ENCODE results near the gene MBD3L4.
"Not testable (repeated sequence)": the region's sequence is repeated elsewhere in the genome, so short reads cannot be mapped to it uniquely, and the experiment has no call there.

Gene MBD3L4

DNA sequence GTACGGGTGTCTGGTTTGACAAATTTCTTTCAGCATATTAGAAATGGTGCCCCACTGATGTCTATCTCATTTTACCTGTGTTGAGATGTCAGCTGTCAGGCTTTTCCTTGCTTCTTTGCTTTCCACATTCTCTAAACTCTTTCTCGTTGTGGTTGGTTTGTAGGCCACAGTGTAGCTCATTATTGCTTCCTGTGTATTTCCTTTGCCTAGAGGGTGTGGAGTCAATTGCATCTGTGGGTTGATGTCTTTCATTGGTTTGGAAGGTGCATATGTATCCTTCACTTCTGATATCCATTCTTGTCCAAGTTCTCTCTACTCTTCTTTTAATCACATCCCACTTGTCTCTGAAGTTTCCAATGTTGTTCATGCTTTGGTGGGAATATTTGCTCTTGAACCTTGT, 1.6 kb upstream of the MBD3L4 start:
- not testable (repeated sequence) for DNase-seq

DNA sequence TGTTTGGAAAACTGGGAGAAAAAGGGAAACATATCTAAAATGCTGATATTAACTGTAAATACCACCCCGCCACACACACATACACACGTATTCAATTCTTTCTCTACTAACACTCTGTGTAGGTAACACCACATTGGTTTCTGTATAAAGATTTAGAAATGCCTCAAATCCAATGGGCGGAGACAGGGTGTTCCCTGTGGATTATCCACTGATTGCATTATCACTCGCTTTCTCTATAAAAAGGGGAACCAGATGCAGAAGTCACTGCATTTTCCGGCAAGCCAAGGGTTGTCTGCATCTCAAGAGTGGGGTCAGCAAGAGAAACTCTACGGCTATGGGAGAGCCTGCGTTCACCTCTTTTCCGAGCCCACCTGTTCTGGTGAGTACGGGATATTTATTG, 9.7 kb downstream of the MBD3L4 start, which contains the start of gene MBD3L5:
Gene MBD3L5 (plus strand): TSS at position 301 of the 400 bp plus-strand sequence. CDS start 34 bp downstream, at position 335.
- DNase-seq: not testable (repeated sequence)

DNA sequence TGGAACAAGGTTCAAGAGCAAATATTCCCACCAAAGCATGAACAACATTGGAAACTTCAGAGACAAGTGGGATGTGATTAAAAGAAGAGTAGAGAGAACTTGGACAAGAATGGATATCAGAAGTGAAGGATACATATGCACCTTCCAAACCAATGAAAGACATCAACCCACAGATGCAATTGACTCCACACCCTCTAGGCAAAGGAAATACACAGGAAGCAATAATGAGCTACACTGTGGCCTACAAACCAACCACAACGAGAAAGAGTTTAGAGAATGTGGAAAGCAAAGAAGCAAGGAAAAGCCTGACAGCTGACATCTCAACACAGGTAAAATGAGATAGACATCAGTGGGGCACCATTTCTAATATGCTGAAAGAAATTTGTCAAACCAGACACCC, 11.2 kb downstream of the MBD3L4 start:
- DNase-seq: not testable (repeated sequence)

DNA sequence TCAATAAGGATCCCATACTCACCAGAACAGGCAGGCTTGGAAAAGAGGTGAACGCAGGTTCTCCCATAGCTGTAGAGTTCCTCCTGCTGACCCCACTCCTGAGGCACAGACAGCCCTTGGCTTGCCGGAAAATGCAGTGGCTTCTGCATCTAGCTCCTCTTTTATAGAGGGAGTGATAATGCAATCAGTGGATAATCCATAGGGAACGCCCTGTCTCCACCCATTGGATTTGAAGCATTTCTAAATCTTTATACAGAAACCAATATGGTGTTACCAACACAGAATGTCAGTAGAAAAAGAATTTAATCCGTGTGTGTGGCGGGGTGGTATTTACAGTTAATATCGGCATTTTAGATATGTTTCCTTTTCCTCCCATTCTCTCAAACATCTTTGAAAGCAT, 18.6 kb downstream of the MBD3L4 start, which contains the start of gene MBD3L2B:
Gene MBD3L2B (minus strand): TSS at position 101 of the 400 bp plus-strand sequence. CDS start 34 bp downstream, at position 67.
- not testable (repeated sequence) for DNase-seq

DNA sequence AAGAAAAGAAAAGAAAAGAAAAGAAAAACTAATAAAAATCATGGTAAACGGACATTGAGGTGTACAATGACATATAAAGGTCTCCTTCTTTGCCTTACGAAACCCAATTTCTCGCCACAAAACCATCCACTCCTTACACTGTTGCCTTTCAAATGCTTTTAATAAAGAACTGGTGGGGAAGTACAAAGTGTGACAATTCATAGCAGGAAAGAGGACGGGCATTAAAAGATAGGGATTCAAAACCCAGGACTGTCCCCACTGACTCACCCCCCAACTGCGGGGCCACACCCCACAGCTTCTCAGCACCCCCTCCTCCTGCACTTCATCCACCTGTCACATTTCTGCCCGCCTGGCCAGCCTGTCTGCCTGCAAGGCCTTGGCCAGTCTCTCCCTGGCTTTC, 21.2 kb downstream of the MBD3L4 start:
- no peak for DNase-seq

DNA sequence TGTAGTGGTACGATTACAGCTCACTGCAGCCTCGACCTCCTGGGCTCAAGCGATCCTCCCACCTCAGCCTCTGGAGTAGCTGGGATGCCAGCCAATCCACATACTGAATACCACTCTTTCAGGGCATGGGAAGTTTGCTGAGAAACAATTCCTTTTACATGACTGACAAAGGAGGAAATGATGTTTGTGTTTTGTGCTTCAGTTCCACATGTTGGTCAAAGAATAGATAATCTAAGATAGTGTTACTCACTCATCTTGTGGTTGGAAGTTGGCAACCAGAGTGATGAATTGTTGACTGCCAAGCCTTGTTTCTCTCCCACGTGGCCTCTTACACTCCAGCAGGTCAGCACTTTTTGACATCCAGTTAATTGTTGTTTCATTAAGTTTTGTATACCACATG, 26.3 kb downstream of the MBD3L4 start:
- peak; percentile 73 for DNase-seq

DNA sequence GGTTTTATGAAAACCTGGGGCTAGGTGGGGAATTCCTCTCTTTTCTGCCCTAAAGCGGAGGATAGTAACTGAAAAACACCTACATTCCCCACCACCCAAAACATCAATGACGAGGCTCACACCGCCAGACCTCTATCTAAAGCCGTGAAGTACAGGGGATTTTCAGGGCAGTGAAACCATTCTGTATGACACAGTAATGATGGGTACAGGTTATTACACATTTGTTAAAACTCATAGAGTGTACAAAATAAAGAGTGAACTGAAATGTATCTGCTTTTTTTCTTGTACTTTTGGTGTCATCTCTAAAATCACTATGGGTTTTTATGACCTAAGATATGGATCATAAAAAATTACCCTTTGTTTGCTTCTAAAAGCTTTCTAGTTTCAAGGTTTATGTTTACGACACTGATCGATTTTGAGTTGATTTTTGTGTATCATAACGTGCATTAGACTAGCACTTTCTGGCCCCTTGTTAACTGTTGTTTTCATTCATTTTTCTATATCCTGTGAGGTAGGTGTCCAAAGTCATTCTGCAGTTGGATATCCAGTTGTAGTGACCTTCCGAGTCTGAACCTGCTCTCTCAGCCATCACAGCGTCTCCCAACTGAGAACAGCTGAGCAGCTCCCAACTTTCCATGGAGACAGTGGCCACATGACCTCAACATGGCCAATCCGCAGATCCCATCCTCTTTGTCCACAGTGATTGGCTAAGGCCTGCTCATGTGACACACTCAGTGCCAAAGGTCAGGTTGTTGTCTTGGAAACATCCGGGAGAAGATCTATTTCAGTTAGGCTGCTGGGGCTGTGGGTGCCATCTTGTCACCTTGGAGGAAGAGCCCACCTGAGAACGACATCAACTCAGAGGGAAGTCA, 29.0 kb downstream of the MBD3L4 start:
- no peak for DNase-seq

DNA sequence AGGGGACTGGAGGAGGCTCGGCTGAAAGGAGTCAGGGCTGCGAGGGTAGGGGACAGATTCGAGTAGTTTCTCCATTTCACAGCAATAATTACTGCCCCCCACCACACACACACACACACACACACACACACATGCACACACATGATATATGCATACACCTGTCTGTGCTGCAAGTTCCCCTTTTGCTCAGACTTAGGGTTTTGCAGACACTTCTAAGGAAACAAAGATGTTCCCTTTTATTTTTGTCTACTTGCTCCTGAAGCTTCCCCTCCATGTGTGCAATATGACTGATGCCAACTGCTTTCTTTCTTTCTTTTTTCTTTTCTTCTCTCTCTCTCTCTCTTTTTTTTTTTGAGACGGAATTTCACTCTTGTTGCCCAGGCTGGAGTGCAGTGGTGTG, 32.1 kb downstream of the MBD3L4 start:
- DNase-seq: no peak

DNA sequence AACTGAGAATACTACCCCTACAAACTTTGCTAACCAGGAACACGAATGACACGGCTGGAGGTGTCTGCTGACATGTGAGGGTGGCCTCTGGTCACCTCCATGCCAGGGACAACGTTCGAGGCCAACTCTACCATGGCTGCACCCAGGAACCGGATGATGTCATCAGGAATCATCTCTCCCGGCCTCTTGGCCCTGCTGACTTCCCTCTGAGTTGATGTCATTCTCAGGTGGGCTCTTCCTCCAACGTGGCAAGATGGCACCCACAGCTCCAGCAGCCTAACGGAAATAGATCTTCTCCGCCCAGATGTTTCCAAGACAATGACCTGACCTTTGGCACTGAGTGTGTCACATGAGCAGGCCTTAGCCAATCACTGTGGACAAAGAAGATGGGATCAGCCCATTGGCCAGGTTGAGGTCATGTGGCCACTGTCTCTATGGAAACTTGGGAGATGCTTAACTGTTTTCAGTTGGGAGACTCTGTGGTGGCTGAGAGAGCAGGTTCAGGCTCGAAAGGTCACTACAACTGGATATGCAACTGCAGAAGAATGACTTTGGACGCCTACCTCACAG, 33.8 kb downstream of the MBD3L4 start:
- no peak for DNase-seq

DNA sequence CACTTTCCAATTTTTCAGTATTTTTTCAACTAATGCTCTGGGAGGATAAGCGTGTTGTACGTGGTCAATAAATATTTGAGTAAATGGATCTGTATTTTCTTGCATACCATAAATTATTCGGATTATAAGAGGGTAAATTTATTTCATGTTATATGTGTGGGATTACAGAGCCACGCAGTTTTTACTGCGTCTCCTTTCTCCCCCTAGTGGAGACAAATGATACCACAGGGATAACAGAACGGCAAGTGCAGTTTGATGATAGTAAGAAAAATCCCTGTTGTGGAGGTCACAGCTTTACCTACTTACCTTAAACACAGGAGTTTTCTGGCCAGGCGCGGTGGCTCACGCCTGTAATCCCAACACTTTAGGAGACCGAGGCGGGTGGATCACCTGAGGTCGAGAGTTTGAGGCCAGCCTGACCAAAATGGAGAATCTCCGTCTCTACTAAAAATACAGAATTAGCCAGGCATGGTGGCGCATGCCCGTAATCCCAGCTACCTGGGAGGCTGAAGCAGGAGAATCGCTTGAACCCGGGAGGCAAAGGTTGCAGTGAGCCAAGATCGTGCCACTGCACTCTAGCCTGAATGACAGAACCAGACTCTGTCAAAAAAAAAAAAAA, 35.6 kb downstream of the MBD3L4 start:
- DNase-seq: peak; percentile 62

DNA sequence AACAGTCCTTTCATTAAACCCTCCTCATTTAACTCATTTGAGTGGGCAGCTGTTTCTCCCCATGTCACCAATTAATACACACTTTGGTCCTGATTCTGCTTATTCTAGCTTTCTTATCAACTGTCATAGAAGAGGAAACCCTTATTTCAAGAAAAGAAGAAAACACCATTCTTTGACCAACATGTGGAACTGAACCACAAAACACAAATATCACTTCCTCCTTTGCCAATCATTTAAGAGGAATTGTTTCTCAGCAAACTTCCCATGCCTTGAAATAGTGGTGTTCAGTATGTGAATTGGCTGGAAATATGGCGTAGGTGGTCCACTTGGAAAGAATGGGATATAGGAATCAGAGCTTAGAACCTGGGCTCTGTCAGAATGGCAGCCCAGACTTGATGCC, 39.2 kb downstream of the MBD3L4 start:
- no peak for DNase-seq

DNA sequence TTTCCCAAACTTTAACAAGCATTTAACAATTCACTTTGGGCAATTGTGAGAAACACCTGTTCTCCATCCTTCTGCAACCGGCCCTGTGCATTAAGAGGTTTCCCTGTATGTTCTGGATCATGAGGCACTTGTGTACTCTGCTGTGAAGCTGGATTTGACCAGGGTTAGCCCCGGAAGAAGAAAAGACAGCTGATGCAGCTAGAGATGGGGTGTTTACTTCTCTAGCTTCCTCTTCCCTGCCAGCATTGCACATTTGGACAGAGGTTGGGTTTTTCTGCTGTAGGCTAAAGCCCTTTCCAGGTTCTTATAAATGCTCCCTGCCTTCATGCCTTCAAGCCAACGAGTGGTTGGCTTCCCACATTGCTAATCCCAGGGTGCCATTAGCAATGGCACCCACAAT, 39.6 kb downstream of the MBD3L4 start:
- no peak for DNase-seq

DNA sequence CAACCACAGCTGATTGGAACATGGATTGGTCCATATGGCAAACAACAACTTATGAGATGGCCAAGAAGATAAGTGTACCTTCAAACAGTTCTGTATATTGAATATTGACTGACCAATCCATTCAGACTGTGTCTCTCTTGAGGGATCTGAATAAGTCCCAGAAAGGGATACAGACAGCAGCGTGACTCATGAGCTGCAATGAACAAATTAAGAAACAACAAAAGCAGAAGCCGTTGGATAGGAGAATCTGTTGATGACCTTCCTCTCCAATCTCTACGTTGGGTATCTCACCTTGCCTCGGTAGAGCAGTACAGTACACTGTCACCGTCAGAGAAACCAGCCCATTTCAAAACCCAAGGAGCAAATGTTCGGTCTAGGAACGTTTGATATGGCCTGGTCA, 40.0 kb downstream of the MBD3L4 start:
- no peak for DNase-seq

DNA sequence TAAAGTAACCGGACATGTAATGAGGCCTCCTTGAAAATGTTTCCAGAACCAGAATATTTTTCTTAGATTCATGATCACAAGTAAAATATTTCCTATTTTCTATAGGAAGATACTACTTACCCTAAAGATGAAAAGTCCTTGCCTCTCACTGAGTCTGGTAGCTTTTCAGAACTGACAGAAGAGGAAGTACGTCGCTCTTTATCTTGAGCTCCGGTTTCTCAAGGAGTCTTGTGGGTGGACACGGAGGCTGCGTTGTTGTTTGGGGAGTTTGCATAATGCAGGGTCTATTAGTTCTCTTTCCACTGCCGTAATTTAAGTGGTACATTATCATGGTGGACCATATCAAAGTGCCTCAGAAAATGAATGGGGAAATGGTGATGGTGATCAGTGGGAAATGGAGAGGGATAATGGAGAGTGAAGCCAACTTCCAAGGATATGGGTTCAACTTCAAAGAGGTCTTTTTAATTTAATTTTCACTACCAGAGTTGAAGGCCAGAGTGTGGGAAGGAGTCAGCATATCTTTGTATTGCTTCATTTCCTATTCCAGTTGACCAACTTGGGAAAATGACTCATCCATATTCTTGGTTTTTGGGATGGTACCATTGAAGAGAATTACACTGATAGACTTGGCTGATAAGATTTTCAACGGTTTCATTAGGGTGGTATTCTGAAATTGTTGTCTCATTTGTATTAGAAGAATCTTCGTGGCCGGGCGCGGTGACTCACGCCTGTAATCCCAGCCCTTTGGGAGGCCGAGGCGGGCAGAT, 42.1 kb downstream of the MBD3L4 start:
- DNase-seq: peak; percentile 70

DNA sequence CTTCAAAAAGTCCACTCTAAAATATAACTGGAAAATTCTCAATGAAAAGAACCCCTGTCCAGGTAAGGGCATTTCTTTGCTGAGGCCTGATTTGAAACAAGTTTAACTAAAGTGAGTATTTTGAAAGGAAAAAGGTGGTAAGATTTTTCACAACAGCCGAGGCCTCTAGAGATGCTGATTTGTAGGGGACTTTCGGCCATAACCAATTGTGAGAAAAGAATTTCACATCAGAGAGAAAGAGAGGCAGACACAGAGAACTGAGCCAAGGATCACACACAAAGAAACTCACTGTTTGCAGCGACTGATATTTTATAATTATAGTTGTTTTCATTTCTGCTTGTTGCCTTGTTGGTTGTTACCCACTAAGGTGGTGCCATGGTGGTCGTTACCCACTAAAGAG, 43.2 kb downstream of the MBD3L4 start:
- DNase-seq: no peak

DNA sequence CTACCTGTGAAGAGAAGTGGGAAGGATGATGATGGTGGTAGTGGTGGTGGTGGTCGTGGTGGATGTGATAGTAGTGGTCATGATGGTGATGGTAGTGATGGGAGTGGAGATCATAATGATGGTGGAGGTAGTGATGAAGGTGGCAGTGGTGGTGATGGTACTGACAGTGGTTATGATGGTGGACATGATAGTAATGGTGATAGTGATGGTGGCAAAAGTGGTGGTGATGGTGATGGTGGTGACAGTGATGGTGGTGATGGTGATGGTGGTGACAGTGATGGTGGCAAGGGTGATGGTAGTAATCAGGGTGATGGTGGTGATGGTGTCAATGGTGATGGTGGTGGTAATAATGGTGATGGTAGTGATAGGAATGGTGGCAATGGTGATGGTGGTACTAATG, 44.9 kb downstream of the MBD3L4 start:
- no peak for DNase-seq

DNA sequence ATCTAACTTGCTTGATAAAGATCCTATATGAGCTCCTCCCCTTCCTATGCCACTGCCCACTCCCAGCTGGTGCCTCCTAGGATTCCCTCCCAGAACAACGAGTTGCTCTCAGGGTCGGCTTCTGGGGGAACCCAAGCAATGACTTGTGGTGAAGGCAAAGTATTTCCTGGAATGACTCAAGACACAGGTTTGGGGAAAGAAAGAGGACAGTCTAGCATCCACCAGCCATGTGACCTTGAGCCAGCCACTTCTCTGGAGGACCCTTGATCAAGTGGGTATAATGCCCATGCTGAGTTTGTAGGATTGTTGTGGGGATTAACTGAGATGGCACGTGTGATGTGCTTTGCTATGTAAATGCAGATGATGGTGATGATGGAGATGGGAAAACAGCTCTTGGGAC, 51.7 kb downstream of the MBD3L4 start:
- no peak for DNase-seq

DNA sequence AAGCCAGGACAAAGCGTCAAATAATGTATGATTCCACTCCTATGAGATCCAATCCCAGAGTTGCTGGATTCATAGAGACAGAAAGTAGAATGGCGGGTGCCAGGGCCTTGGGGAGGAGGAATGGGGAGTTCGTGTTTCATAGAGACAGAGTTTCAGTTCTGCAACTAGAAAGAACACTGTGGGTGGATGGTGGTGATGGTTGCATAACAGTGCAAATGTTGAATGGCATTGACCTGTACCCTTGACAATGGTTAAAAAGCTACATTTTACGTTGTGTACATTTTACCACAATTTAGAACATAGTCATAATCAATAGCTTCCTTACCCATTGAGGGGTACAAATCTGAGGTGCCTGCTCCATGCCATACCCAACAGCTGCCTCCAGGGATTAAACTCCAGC, 52.1 kb downstream of the MBD3L4 start:
- no peak for DNase-seq

All from hematopoietic multipotent progenitor cell treated with erythropoietin and hydrocortisone succinate and interleukin-3 and kit ligand, for 6 days (in vitro differentiated cells).